HepG2 (cell line): ENCODE results near the gene HECTD4. TPM values are rescaled to one million over a fixed set of nuclear protein-coding genes. Genes with fewer than 3 reads are reported as not detected.

Source experiments
- ATF7-NPFF ChIP-seq: sonication (generic); formaldehyde crosslinking; IDR thresholded peaks from 2 replicates; pipeline ENCODE4 v1.8.1; 2023; ENCODE audit warnings: mild to moderate bottlenecking, low read depth, missing genetic modification reagents, moderate library complexity
- DNMT3B ChIP-seq: conservative IDR thresholded peaks from 2 replicates; pipeline ENCODE4 v1.6.1; 2016; ENCODE audit warnings: missing biosample characterization, control low read depth
- SALL1 ChIP-seq: sonication (generic); formaldehyde crosslinking; IDR thresholded peaks from 2 replicates; pipeline ENCODE4 v1.8.0; 2022; ENCODE audit warnings: mild to moderate bottlenecking, missing genetic modification reagents
- SP140L ChIP-seq: sonication (generic); formaldehyde crosslinking; IDR thresholded peaks from 2 replicates; pipeline ENCODE4 v1.4.0; 2020; ENCODE audit warnings: missing genetic modification reagents, borderline replicate concordance
- ZNF331 ChIP-seq: sonication (generic); formaldehyde crosslinking; IDR thresholded peaks from 2 replicates; pipeline ENCODE4 v1.4.0; 2020; ENCODE audit warnings: missing genetic modification reagents
- ZNF644 ChIP-seq: IDR thresholded peaks from 2 replicates; pipeline ENCODE4 v1.6.1; 2016; ENCODE audit warnings: low read depth
- polyA plus RNA-seq, 8 experiments: library from polyadenylated mRNA; depleted of rRNA in 3 of 8; stranded (reverse) in 7 of 8; unstranded in 1 of 8; fragments of >200 nt; fragmentation: Illumina TruSeq in 4 of 8; extraction: Trizol in 4 of 8; gene quantifications; 2 replicates each; pipeline versions ENCODE4 v1.2.1 to v1.2.3, GENCODE V29; 2011 to 2016; ENCODE audit warnings: low read depth in 4 of 8, missing spikeins in 1 of 8, mixed read lengths in 1 of 8; ENCODE audit not compliant: insufficient read depth in 1 of 8
- total RNA-seq, 5 experiments: library from RNA; depleted of rRNA; stranded (reverse); fragments of >200 nt; fragmentation: Illumina TruSeq; extraction: Trizol; gene quantifications; 2 replicates each; pipeline ENCODE4 v1.2.3, GENCODE V29; 2016; ENCODE audit warnings: low read depth in 1 of 5
- TF ChIP-seq, protein P1 (sequence below): sonication (generic); formaldehyde crosslinking; IDR thresholded peaks from one replicate; pipeline ENCODE4 v1.5.1; 2020; ENCODE audit warnings: mild to moderate bottlenecking, missing genetic modification reagents; ENCODE audit errors: not compliant biosample characterization
- TF ChIP-seq, protein P2 (sequence below): fragments of 450-650 bp; IDR thresholded peaks from 2 replicates; pipeline ENCODE4 v1.6.1; 2016

HECTD4 gene
- total and polyA plus RNA-seq, 2 of the 13 experiments (the other 11 are each of a cell fraction or from before 2014, with no cell fraction given): 9.0 to 11.4 TPM

DNA sequence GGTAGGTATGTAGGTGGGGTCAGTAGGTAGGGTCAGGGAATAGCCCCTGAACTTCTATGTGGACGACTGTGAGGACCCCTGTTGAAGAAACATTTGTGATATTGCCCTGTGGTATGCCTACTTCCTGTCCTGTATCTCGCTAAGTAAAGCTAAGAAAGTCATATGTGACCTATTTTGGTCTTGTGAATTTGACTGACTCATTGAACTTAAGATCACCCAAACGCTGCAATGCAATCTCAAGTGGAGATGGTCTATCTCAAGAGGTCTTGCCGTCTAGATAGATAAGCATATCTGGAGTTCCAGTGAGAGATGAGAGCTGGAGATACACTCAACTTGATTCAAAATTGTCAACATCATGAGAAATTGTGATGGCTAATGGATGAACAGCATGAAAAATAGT, 183.1 kb downstream of the HECTD4 start (continued):
- TF ChIP-seq, protein P1, sequence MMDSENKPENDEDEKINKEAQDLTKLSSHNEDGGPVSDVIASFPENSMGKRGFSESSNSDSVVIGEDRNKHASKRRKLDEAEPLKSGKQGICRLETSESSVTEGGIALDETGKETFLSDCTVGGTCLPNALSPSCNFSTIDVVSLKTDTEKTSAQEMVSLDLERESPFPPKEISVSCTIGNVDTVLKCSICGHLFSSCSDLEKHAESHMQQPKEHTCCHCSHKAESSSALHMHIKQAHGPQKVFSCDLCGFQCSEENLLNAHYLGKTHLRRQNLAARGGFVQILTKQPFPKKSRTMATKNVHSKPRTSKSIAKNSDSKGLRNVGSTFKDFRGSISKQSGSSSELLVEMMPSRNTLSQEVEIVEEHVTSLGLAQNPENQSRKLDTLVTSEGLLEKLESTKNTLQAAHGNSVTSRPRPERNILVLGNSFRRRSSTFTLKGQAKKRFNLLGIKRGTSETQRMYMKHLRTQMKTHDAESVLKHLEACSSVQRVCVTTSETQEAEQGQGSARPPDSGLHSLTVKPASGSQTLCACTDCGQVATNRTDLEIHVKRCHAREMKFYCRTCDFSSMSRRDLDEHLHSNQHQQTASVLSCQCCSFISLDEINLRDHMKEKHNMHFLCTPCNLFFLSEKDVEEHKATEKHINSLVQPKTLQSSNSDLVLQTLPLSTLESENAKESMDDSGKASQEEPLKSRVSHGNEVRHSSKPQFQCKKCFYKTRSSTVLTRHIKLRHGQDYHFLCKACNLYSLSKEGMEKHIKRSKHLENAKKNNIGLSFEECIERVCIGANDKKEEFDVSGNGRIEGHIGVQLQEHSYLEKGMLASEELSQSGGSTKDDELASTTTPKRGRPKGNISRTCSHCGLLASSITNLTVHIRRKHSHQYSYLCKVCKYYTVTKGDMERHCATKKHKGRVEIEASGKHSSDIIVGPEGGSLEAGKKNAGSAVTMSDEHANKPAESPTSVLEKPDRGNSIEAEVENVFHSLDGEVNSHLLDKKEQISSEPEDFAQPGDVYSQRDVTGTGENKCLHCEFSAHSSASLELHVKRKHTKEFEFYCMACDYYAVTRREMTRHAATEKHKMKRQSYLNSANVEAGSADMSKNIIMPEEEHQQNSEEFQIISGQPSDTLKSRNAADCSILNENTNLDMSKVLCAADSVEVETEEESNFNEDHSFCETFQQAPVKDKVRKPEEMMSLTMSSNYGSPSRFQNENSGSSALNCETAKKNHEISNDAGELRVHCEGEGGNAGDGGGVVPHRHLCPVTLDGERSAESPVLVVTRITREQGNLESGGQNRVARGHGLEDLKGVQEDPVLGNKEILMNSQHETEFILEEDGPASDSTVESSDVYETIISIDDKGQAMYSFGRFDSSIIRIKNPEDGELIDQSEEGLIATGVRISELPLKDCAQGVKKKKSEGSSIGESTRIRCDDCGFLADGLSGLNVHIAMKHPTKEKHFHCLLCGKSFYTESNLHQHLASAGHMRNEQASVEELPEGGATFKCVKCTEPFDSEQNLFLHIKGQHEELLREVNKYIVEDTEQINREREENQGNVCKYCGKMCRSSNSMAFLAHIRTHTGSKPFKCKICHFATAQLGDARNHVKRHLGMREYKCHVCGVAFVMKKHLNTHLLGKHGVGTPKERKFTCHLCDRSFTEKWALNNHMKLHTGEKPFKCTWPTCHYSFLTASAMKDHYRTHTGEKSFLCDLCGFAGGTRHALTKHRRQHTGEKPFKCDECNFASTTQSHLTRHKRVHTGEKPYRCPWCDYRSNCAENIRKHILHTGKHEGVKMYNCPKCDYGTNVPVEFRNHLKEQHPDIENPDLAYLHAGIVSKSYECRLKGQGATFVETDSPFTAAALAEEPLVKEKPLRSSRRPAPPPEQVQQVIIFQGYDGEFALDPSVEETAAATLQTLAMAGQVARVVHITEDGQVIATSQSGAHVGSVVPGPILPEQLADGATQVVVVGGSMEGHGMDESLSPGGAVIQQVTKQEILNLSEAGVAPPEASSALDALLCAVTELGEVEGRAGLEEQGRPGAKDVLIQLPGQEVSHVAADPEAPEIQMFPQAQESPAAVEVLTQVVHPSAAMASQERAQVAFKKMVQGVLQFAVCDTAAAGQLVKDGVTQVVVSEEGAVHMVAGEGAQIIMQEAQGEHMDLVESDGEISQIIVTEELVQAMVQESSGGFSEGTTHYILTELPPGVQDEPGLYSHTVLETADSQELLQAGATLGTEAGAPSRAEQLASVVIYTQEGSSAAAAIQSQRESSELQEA (CRISPR knock-in tag): no peak
- TF ChIP-seq SALL1 (no peak), DNMT3B (no peak), ZNF644 (CRISPR knock-in tag) (no peak), ATF7-NPFF (CRISPR knock-in tag) (no peak), SP140L (CRISPR knock-in tag) (no peak), ZNF331 (no peak)
- TF ChIP-seq, protein P2, sequence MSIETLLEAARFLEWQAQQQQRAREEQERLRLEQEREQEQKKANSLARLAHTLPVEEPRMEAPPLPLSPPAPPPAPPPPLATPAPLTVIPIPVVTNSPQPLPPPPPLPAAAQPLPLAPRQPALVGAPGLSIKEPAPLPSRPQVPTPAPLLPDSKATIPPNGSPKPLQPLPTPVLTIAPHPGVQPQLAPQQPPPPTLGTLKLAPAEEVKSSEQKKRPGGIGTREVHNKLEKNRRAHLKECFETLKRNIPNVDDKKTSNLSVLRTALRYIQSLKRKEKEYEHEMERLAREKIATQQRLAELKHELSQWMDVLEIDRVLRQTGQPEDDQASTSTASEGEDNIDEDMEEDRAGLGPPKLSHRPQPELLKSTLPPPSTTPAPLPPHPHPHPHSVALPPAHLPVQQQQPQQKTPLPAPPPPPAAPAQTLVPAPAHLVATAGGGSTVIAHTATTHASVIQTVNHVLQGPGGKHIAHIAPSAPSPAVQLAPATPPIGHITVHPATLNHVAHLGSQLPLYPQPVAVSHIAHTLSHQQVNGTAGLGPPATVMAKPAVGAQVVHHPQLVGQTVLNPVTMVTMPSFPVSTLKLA: no peak
- TF ChIP-seq, all 625 proteins: peak for 0
